Measurements from ENCODE around the gene SLC6A19. TPM values are rescaled to one million over a fixed set of nuclear protein-coding genes. Genes with fewer than 3 reads are reported as not detected.

The SLC6A19 gene
- total RNA-seq, 1 donor from 2014 or later = 2.2 TPM

GRCh38 chr5:1241509-1242080 is 40.2 kb downstream of the SLC6A19 start:
- DNase-seq (ENCODE audit: low spot score, unreplicated experiment) = no peak
- H3K4me3 Mint-ChIP-seq (ENCODE audit: low read depth) = no peak overlapping the region

GRCh38 chr5:1242733-1243486 is 41.5 kb downstream of the SLC6A19 start:
- Mint-ChIP-seq H3K27ac (no peak overlapping the region), H3K9me3 (ENCODE audit: low read depth) (no peaks in the 10 kb centered on the region), H3K4me1 (ENCODE audit: low read depth) (peaks cover 1% of the 10 kb centered on the region), H3K27me3 (peaks cover 4% of the 10 kb centered on the region), H3K4me3 (ENCODE audit: low read depth) (no peak overlapping the region), H3K36me3 (ENCODE audit: insufficient read depth) (no peaks in the 10 kb centered on the region)
- no peak for TF ChIP-seq CTCF (IDR thresholded peaks at IDR 0.05; ENCODE audit: unreplicated experiment)
- DNase-seq (ENCODE audit: low spot score, unreplicated experiment) = no peak

More at GRCh38 chr5:1241509-1242080, 40.2 kb downstream of the SLC6A19 start:
- no peak overlapping the region for H3K27ac Mint-ChIP-seq
- H3K27me3 Mint-ChIP-seq = peaks cover 4% of the 10 kb centered on the region
- H3K36me3 Mint-ChIP-seq (ENCODE audit: insufficient read depth) = no peaks in the 10 kb centered on the region
- H3K4me1 Mint-ChIP-seq (ENCODE audit: low read depth) = peaks cover 1% of the 10 kb centered on the region
- TF ChIP-seq CTCF (IDR thresholded peaks at IDR 0.05; ENCODE audit: unreplicated experiment) = no peak
- H3K9me3 Mint-ChIP-seq (ENCODE audit: low read depth) = no peaks in the 10 kb centered on the region

- no peaks in the 10 kb centered on the region for H3K36me3 Mint-ChIP-seq (ENCODE audit: insufficient read depth)
- TF ChIP-seq CTCF (IDR thresholded peaks at IDR 0.05; ENCODE audit: unreplicated experiment) = no peak
- no peaks in the 10 kb centered on the region for H3K9me3 Mint-ChIP-seq (ENCODE audit: low read depth)
- peaks cover 1% of the 10 kb centered on the region for H3K4me1 Mint-ChIP-seq (ENCODE audit: low read depth)
- no peak overlapping the region for H3K27ac Mint-ChIP-seq
- H3K4me3 Mint-ChIP-seq (ENCODE audit: low read depth) = no peak overlapping the region
- peaks cover 8% of the 10 kb centered on the region for H3K27me3 Mint-ChIP-seq
- no peak for DNase-seq (ENCODE audit: low spot score, unreplicated experiment)
Measured at GRCh38 chr5:1243487-1244130, 42.2 kb downstream of the SLC6A19 start.

- H3K27ac Mint-ChIP-seq = no peak overlapping the region
- H3K27me3 Mint-ChIP-seq = peaks cover 10% of the 10 kb centered on the region
- H3K9me3 Mint-ChIP-seq (ENCODE audit: low read depth) = no peaks in the 10 kb centered on the region
- H3K4me1 Mint-ChIP-seq (ENCODE audit: low read depth) = peaks cover 1% of the 10 kb centered on the region
- no peak for DNase-seq (ENCODE audit: low spot score, unreplicated experiment)
- TF ChIP-seq CTCF (IDR thresholded peaks at IDR 0.05; ENCODE audit: unreplicated experiment) = no peak
- no peak overlapping the region for H3K4me3 Mint-ChIP-seq (ENCODE audit: low read depth)
- H3K36me3 Mint-ChIP-seq (ENCODE audit: insufficient read depth) = no peaks in the 10 kb centered on the region
Measured at GRCh38 chr5:1244255-1244654, 42.9 kb downstream of the SLC6A19 start.

- Mint-ChIP-seq H3K27ac (no peak overlapping the region), H3K36me3 (ENCODE audit: insufficient read depth) (no peaks in the 10 kb centered on the region), H3K9me3 (ENCODE audit: low read depth) (no peaks in the 10 kb centered on the region), H3K27me3 (peaks cover 13% of the 10 kb centered on the region), H3K4me3 (ENCODE audit: low read depth) (no peak overlapping the region), H3K4me1 (ENCODE audit: low read depth) (peaks cover 1% of the 10 kb centered on the region)
- TF ChIP-seq CTCF (IDR thresholded peaks at IDR 0.05; ENCODE audit: unreplicated experiment) = peak; percentile 43
- no peak for DNase-seq (ENCODE audit: low spot score, unreplicated experiment)
Measured at GRCh38 chr5:1244976-1245375, 43.6 kb downstream of the SLC6A19 start.
